GM12865 (cell line): ENCODE measurements around the gene GOLM1.
A peak's percentile ranks its signal among the peaks of the same experiment; 100 is the strongest.

ENCODE experiments used
- DNase-seq: peaks from one replicate; pipeline ENCODE4 v3.0.0; 2010; ENCODE audit warnings: low read depth
- H3K4me3 ChIP-seq: 2 replicates; pipeline ENCODE4 v1.5.1; 2011; ENCODE audit warnings: mild to moderate bottlenecking, low read depth, low read length, control low read depth
- TF ChIP-seq, protein P1 (sequence below): IDR thresholded peaks from 2 replicates; pipeline ENCODE4 v1.5.1; 2011; ENCODE audit warnings: low read length, control low read depth, low read depth, inconsistent platforms; ENCODE audit not compliant: insufficient read depth; ENCODE audit errors: missing control alignments

GOLM1 gene

DNA sequence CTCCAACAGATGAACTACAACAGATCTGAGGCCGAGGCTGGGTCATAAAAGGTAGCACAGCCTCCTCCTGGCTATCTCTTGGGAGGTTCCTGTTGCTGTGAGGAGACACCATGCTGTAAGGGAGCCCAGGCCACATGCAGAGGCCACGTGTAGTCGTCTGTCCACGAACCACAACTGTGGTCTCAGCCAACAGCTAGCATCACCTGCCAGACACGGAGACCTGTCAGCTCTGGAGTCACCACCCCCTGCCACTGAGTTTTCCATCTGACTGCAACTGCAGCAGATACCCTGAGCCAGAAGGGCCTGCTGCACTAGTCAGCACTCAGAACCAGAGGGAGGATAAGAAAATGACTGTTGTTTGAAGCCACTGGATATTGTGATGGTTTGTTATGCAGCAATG is 12.7 kb upstream of the GOLM1 start:
- no peak overlapping the region for H3K4me3 ChIP-seq
- TF ChIP-seq, protein P1, sequence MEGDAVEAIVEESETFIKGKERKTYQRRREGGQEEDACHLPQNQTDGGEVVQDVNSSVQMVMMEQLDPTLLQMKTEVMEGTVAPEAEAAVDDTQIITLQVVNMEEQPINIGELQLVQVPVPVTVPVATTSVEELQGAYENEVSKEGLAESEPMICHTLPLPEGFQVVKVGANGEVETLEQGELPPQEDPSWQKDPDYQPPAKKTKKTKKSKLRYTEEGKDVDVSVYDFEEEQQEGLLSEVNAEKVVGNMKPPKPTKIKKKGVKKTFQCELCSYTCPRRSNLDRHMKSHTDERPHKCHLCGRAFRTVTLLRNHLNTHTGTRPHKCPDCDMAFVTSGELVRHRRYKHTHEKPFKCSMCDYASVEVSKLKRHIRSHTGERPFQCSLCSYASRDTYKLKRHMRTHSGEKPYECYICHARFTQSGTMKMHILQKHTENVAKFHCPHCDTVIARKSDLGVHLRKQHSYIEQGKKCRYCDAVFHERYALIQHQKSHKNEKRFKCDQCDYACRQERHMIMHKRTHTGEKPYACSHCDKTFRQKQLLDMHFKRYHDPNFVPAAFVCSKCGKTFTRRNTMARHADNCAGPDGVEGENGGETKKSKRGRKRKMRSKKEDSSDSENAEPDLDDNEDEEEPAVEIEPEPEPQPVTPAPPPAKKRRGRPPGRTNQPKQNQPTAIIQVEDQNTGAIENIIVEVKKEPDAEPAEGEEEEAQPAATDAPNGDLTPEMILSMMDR = no peak
- DNase-seq = no peak

DNA sequence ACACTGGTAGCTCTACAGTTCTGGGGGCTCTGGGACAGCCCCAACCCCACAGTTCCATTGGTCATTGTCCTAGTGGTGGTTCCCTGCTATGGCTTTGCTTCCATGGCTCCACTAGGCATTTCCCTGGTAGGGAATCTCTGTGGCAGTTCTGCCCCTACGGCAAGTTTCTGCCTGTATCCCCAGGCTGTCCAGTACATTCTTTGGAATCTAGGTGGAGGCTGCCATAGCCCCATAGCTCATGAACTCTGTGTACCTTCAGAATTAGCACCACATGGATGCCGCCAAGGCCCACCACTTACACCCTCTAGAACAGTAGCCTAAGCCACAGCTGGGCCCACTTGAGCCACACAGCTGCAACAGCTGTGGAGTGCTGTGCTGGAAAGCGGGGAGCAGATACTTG is 3.3 kb upstream of the GOLM1 start:
- TF ChIP-seq, protein P1 = no peak
- no peak overlapping the region for H3K4me3 ChIP-seq
- DNase-seq = no peak

DNA sequence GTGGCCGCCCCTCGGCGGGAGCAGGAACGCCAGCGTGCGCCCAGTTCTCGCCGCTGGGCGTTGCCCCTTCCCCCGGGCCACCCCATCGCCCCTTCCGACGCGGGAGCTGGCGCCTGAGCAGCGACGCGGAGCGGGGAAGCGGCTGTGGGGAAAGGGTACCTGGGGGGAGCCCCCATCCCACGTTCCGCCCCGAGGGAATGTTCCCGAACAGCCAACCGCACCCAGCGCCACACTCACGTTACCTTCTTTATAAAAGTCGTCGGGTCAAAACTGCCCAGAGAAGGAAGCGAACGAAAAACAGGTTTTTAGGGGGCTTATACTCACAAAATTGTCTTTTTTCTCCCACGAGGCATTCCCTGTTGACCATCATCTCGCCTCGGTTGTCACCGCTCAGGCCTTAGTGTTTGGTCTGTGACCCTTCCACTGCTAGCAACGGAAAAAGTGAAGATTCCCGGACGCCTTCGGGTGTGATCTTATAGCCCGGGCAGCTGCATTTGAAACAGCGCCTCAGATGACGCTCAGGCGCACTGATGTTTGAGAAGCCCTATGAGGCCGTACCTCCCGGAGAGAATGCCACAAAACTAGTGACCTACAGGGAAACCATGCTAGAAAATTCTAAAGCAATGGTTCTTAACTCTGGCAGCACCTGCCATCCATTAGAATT is 475 bp upstream of the GOLM1 start:
- DNase-seq = peak; percentile 14
- TF ChIP-seq, protein P1 = no peak
- peak overlapping the region; percentile 48 for H3K4me3 ChIP-seq

DNA sequence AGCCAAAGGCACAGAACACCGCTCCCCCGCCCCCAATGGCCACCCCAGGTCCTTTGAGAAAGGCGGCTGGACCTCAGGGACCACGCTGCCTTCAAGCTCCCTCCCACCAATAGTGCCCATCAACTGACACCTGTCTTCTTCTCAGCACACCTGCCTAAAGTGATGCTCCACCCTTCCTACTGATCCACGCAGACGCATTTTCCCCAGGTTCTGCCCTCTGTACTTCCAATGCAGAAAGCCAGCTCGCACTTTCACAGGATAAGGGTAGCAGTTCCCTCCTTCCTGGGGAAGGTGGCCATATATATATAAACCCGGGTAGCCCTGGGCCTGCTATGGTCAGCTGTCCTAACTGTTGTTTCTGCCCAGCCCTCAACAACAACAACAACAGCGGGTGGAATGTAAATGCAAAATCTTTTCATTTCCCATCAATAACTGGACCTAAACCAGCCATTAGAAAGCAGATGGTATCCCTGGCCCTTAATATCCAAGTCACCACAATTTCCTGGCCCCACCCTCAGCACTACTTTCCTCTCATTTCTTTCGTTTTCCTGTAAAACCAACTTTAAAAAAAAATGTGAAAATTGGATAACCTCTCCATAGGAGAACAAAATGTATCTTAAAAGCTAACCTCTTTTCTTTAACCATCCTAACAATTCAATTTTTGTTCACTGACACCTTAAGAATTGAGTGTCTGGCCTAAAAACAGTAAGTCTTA is 1.7 kb downstream of the GOLM1 start:
- TF ChIP-seq, protein P1 = no peak
- H3K4me3 ChIP-seq = no peak overlapping the region; the same call in 1 of the 2 replicates
- DNase-seq = no peak

DNA sequence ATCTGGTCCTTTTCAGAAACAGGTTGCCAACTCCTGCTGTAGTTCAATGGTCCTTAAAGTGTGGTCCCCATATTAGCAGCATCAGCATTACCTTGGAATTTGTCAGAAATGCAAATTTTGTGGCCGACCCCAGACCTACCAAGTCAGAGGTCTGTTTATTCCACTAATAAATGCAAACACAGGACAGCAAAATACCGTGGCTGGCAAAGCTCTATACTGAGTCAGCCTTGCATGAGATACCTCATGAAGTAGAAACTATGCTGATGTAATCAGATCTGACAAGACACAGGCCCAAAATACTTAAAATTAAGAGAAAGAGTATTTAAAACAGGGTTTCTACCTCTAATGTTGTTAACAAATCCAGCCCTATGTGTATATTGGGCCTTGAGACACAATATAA is 3.0 kb downstream of the GOLM1 start:
- TF ChIP-seq, protein P1 = no peak
- DNase-seq = peak; percentile 22
- H3K4me3 ChIP-seq = no peak overlapping the region

DNA sequence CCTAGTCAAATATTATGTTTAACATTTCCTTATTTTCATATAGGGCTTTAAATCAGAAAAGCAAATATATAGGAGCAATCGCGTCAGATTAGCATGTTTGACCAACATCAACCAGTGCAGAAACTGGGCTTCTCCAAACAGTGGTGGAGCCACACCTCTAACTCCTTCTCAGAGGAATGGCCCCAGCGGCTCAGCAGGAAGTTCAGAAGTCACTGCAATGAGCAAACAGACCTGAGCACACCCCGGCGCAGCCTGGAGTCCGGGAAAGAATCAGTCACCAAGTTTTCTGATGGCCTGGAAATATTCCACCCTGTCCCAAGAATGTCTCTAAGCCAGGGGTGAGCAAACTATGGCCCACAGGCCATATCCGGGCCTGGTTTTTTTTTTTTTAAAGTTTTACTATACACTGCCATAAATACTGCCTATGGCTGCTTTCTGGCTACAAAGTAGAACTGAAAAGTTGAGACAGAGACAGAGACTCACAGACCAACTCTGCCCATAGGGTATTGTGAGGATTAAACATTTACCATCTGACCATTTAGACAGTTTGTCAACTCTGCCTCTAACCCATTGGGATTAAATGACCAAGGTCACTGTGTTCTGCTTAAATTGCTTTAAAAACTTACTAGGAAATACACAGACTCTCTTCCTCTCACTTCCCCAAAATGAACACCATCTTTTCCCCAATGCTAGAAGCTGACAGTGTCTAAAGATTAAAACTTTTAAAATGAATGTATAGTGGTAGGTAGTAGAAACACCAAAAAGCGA is 5.4 kb downstream of the GOLM1 start:
- H3K4me3 ChIP-seq = no peak overlapping the region
- no peak for DNase-seq
- TF ChIP-seq, protein P1 = no peak
